NOMO-1 treated with DMSO at 0.1 percent for 48 hours (cell line): ENCODE data around the gene THOC5.

Experiments
- DNase-seq: peaks from one replicate; lab custom pipeline; 2025; ENCODE audit not compliant: unreplicated experiment; lab: John Stamatoyannopoulos, UW

Gene THOC5

GRCh38 chr22:29511126-29511862, 42.3 kb downstream of the THOC5 start:
- DNase-seq = no peak

GRCh38 chr22:29510542-29510941, 43.0 kb downstream of the THOC5 start:
- no peak for DNase-seq

GRCh38 chr22:29509815-29510214, 43.7 kb downstream of the THOC5 start:
- no peak for DNase-seq

- no peak for DNase-seq
Measured at GRCh38 chr22:29509298-29509697, 44.3 kb downstream of the THOC5 start.

- peak; percentile 48 for DNase-seq
Measured at GRCh38 chr22:29503811-29504372, 49.7 kb downstream of the THOC5 start.

- no peak for DNase-seq
Measured at GRCh38 chr22:29499852-29500251, 53.7 kb downstream of the THOC5 start.

GRCh38 chr22:29493636-29494035, 59.9 kb downstream of the THOC5 start:
- DNase-seq = no peak

GRCh38 chr22:29491012-29491411, 62.5 kb downstream of the THOC5 start:
- DNase-seq = no peak

- peak; percentile 38 for DNase-seq
Measured at GRCh38 chr22:29489127-29489780, 64.3 kb downstream of the THOC5 start.

GRCh38 chr22:29487426-29487986, 66.1 kb downstream of the THOC5 start:
- DNase-seq = no peak

- no peak for DNase-seq
Measured at GRCh38 chr22:29485448-29485847, 68.1 kb downstream of the THOC5 start.

GRCh38 chr22:29484642-29485041, 68.9 kb downstream of the THOC5 start:
- no peak for DNase-seq

GRCh38 chr22:29483254-29483653, 70.3 kb downstream of the THOC5 start:
- DNase-seq = no peak

- DNase-seq = no peak
Measured at GRCh38 chr22:29482726-29483125, 70.8 kb downstream of the THOC5 start.

GRCh38 chr22:29482253-29482652, 71.3 kb downstream of the THOC5 start:
- DNase-seq = no peak

- no peak for DNase-seq
Measured at GRCh38 chr22:29481265-29482000, 72.1 kb downstream of the THOC5 start.

- peak; percentile 56 for DNase-seq
Measured at GRCh38 chr22:29480512-29481264, 72.9 kb downstream of the THOC5 start.

GRCh38 chr22:29480262-29480511, 73.4 kb downstream of the THOC5 start:
- DNase-seq = no peak

- no peak for DNase-seq
Measured at GRCh38 chr22:29479417-29480261, 73.9 kb downstream of the THOC5 start, which contains the start of gene NEFH. NEFH (plus strand) TSS chr22:29480218; CDS start chr22:29480263, 45 bp downstream.
